K562 (cell line): ENCODE measurements around the gene PACRG. TPM values are rescaled to one million over a fixed set of nuclear protein-coding genes. Genes with fewer than 3 reads are reported as not detected.

Experiments used
- CAMTA2 ChIP-seq: fragments of 250-450 bp; sonication (Bioruptor Pico); conservative IDR thresholded peaks from 2 replicates; pipeline ENCODE4 v1.5.1; 2022
- CBFA2T3 ChIP-seq: fragments of 450-650 bp; IDR thresholded peaks from 2 replicates; pipeline ENCODE4 v1.6.1; 2017
- CEBPG ChIP-seq, 3 experiments: fragments of 200-800 bp in 1 of 3; sonication (Bioruptor generic) in 1 of 3; sonication (generic) in 1 of 3; formaldehyde crosslinking in 1 of 3; IDR thresholded peaks in 2 of 3; conservative IDR thresholded peaks in 1 of 3; 2 replicates each; pipeline versions ENCODE4 v1.6.1 to v1.8.0; 2016 to 2022; ENCODE audit warnings: missing compliant biosample characterization in 2 of 3, missing genetic modification characterization in 2 of 3, mild to moderate bottlenecking in 1 of 3, missing genetic modification reagents in 1 of 3
- ETS2 ChIP-seq: IDR thresholded peaks from 2 replicates; pipeline ENCODE4 v1.6.1; 2016; ENCODE audit warnings: borderline replicate concordance, missing genetic modification characterization, mild to moderate bottlenecking, moderate library complexity, missing compliant biosample characterization; ENCODE audit not compliant: poor library complexity, severe bottlenecking
- MGA ChIP-seq: fragments of 450-650 bp; IDR thresholded peaks from 2 replicates; pipeline ENCODE4 v1.6.1; 2016; ENCODE audit warnings: mild to moderate bottlenecking, moderate library complexity
- ZNF121 ChIP-seq: sonication (generic); formaldehyde crosslinking; conservative IDR thresholded peaks from 2 replicates; pipeline ENCODE4 v1.8.0; 2022; ENCODE audit warnings: missing genetic modification reagents
- ZNF134 ChIP-seq: fragments of 250-450 bp; sonication (Bioruptor Pico); conservative IDR thresholded peaks from 2 replicates; pipeline ENCODE4 v1.4.0; 2020
- polyA plus RNA-seq, 8 experiments: library from polyadenylated mRNA; depleted of rRNA in 4 of 8; stranded (reverse) in 5 of 8; unstranded in 3 of 8; fragments of >200 nt; fragmentation: Nextera tagmentation in 2 of 8; fragmentation: Illumina TruSeq in 1 of 8; extraction: Ambion mirVana in 2 of 8; extraction: Trizol in 1 of 8; gene quantifications; 2 replicates each; pipeline versions ENCODE4 v1.2.1 to v1.2.3, GENCODE V29; 2011 to 2014; ENCODE audit warnings: inconsistent platforms in 1 of 8, missing spikeins in 1 of 8
- total RNA-seq, 7 experiments: library from RNA; depleted of rRNA in 6 of 7; stranded (reverse); fragments of >200 nt in 6 of 7; fragmentation: Illumina TruSeq in 2 of 7; extraction: Trizol in 2 of 7; gene quantifications; 2 replicates each; pipeline versions ENCODE4 v1.2.1 to v1.2.3, GENCODE V29; 2011 to 2021; ENCODE audit warnings: low replicate concordance in 1 of 7
- TF ChIP-seq, protein P1 (sequence below): IDR thresholded peaks from 3 replicates; pipeline ENCODE4 v1.6.1; 2011; ENCODE audit warnings: borderline replicate concordance, mild to moderate bottlenecking; ENCODE audit not compliant: insufficient read length, insufficient read depth
- TF ChIP-seq, protein P2 (sequence below): fragments of 250-450 bp; sonication (Bioruptor Pico); IDR thresholded peaks from 2 replicates; pipeline ENCODE4 v1.5.0; 2020; ENCODE audit warnings: mild to moderate bottlenecking

The PACRG gene
- total and polyA plus RNA-seq, 9 of the 15 experiments (the other 6 are each of a cell fraction or from before 2014, with no cell fraction given): 0.04 TPM; not detected in 8

- TF ChIP-seq, protein P1, sequence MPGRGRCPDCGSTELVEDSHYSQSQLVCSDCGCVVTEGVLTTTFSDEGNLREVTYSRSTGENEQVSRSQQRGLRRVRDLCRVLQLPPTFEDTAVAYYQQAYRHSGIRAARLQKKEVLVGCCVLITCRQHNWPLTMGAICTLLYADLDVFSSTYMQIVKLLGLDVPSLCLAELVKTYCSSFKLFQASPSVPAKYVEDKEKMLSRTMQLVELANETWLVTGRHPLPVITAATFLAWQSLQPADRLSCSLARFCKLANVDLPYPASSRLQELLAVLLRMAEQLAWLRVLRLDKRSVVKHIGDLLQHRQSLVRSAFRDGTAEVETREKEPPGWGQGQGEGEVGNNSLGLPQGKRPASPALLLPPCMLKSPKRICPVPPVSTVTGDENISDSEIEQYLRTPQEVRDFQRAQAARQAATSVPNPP: no peak
- TF ChIP-seq CEBPG (CRISPR knock-in tag; IDR thresholded peaks at IDR 0.05) (no peak; the same call in 1 of the 2 replicates), CEBPG (tag; conservative IDR thresholded peaks at IDR 0.05 in 1 of 2, IDR thresholded peaks at IDR 0.05 in 1 of 2) (peak; percentile 52 to 82; a peak in 3 of 4 replicates), MGA (no peak), ETS2 (tag) (no peak), ZNF134 (no peak), CBFA2T3 (no peak), CAMTA2 (CRISPR knock-in tag) (no peak), ZNF121 (CRISPR knock-in tag) (no peak)
- TF ChIP-seq, protein P2, sequence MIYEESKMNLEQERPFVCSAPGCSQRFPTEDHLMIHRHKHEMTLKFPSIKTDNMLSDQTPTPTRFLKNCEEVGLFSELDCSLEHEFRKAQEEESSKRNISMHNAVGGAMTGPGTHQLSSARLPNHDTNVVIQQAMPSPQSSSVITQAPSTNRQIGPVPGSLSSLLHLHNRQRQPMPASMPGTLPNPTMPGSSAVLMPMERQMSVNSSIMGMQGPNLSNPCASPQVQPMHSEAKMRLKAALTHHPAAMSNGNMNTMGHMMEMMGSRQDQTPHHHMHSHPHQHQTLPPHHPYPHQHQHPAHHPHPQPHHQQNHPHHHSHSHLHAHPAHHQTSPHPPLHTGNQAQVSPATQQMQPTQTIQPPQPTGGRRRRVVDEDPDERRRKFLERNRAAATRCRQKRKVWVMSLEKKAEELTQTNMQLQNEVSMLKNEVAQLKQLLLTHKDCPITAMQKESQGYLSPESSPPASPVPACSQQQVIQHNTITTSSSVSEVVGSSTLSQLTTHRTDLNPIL: no peak
- TF ChIP-seq, all 486 proteins: peak for 6
Measured at GRCh38 chr6:162904069-162904663, 176.4 kb downstream of the PACRG start (continued).
